CD4-positive, CD25-positive, alpha-beta regulatory T cell (primary cell): Measurements from ENCODE around the gene PRKAB1. TPM values are rescaled to one million over a fixed set of nuclear protein-coding genes. Genes with fewer than 3 reads are reported as not detected.

Experiments used
- ATAC-seq, 2 donors: fragments of 150-1000 bp; cut with Tn5 transposase; one replicate each; pipeline ENCODE4 v1.10.0; 2021; ENCODE audit warnings: low read depth in 2 of 2, moderate number of reproducible peaks in 2 of 2, moderate library complexity in 1 of 2
- DNase-seq, 3 donors: peaks; one replicate each; pipeline versions ENCODE4 v3.0.0 to v3.0.0-alpha.2; 2012 to 2022; ENCODE audit warnings: mixed read lengths in 1 of 3
- H3K27ac ChIP-seq: one replicate; pipeline ENCODE4 v1.7.0; 2013; ENCODE audit warnings: mild to moderate bottlenecking, low read length; ENCODE audit not compliant: insufficient read depth, poor library complexity, severe bottlenecking
- H3K27me3 ChIP-seq: one replicate; pipeline ENCODE4 v1.7.0; 2013; ENCODE audit warnings: low read length; ENCODE audit not compliant: control insufficient read depth, insufficient read depth
- H3K36me3 ChIP-seq: one replicate; pipeline ENCODE4 v1.7.0; 2013; ENCODE audit warnings: mild to moderate bottlenecking, low read length, moderate library complexity; ENCODE audit not compliant: control insufficient read depth, insufficient read depth
- H3K4me1 ChIP-seq: 2 replicates; pipeline ENCODE4 v1.7.0; 2013; ENCODE audit warnings: mild to moderate bottlenecking, low read length; ENCODE audit not compliant: insufficient read depth, control insufficient read depth, poor library complexity, severe bottlenecking
- H3K4me3 ChIP-seq: one replicate; pipeline ENCODE4 v1.7.0; 2013; ENCODE audit warnings: low read depth, mild to moderate bottlenecking, low read length, moderate library complexity
- H3K9me3 ChIP-seq, 2 experiments: 1 replicate in 1 of 2; 2 replicates in 1 of 2; pipeline ENCODE4 v1.7.0; 2013; ENCODE audit warnings: low read length in 2 of 2, mild to moderate bottlenecking in 1 of 2, moderate library complexity in 1 of 2; ENCODE audit not compliant: control insufficient read depth in 2 of 2
- H3K27ac Mint-ChIP-seq, 3 donors: one replicate each; pipeline ENCODE4 v1.8.0; 2020 to 2022; ENCODE audit warnings: mild to moderate bottlenecking in 3 of 3, mixed read lengths in 3 of 3, moderate library complexity in 2 of 3
- H3K27me3 Mint-ChIP-seq: one replicate; pipeline ENCODE4 v1.8.0; 2022; ENCODE audit warnings: mild to moderate bottlenecking, mixed read lengths
- H3K36me3 Mint-ChIP-seq: one replicate; pipeline ENCODE4 v1.8.0; 2020; ENCODE audit warnings: mixed read lengths
- H3K4me1 Mint-ChIP-seq, 4 donors: one replicate each; pipeline ENCODE4 v1.8.0; 2020 to 2022; ENCODE audit warnings: mixed read lengths in 4 of 4, mild to moderate bottlenecking in 1 of 4
- H3K4me3 Mint-ChIP-seq, 4 donors: one replicate each; pipeline ENCODE4 v1.8.0; 2020 to 2022; ENCODE audit warnings: mild to moderate bottlenecking in 4 of 4, mixed read lengths in 4 of 4, moderate library complexity in 3 of 4
- H3K9me3 Mint-ChIP-seq, 7 donors: one replicate each; pipeline ENCODE4 v1.8.0; 2020 to 2022; ENCODE audit warnings: mixed read lengths in 7 of 7, mild to moderate bottlenecking in 3 of 7, moderate library complexity in 2 of 7
- polyA plus RNA-seq, 4 donors: library from polyadenylated mRNA; unstranded; fragments of 300-500 nt; fragmentation: Illumina TruSeq; gene quantifications; one replicate each; pipeline ENCODE4 v1.2.3, GENCODE V29; 2021
- total RNA-seq: library from RNA; stranded (reverse); gene quantifications from one replicate; pipeline ENCODE4 v1.2.3, GENCODE V29; 2022

PRKAB1 gene
- total and polyA plus RNA-seq, 5 donors from 2014 or later = 23.5 to 66.2 (median 50.7) TPM

- Mint-ChIP-seq H3K9me3 (no peaks in the 10 kb centered on the region), H3K27ac (no peak overlapping the region), H3K36me3 (peaks cover 7% of the 10 kb centered on the region), H3K4me3 (peak overlapping the region in 1 of 4 donors; percentile 71), H3K27me3 (peaks cover 16% of the 10 kb centered on the region), H3K4me1 (peaks cover 12 to 39% (median 23%) of the 10 kb centered on the region in 4 donors)
- no peak overlapping the region for H3K4me3 ChIP-seq
- H3K9me3 ChIP-seq = no peaks in the 10 kb centered on the region
- ATAC-seq (no peak), DNase-seq (no peak)
- H3K27ac ChIP-seq = no peak overlapping the region
- H3K4me1 ChIP-seq = peaks cover 32% of the 10 kb centered on the region
- H3K36me3 ChIP-seq = no peaks in the 10 kb centered on the region
- H3K27me3 ChIP-seq = no peaks in the 10 kb centered on the region
Measured at GRCh38 chr12:119665164-119665929, 2.6 kb upstream of the PRKAB1 start.

GRCh38 chr12:119666226-119666795 lies 1.6 kb upstream of the PRKAB1 start:
- Histone ChIP-seq H3K36me3 (peaks cover under 1% of the 10 kb centered on the region), H3K27me3 (no peaks in the 10 kb centered on the region), H3K9me3 (no peaks in the 10 kb centered on the region), H3K4me1 (peaks cover 32% of the 10 kb centered on the region), H3K27ac (no peak overlapping the region), H3K4me3 (peak overlapping the region; percentile 95)
- Mint-ChIP-seq H3K9me3 (no peaks in the 10 kb centered on the region), H3K27ac (peak overlapping the region in 2 of 3 donors; percentile 53 to 92), H3K4me1 (peaks cover 22 to 48% (median 33%) of the 10 kb centered on the region in 4 donors), H3K27me3 (peaks cover 13% of the 10 kb centered on the region), H3K4me3 (peak overlapping the region; percentile 20 to 96 (median 66)), H3K36me3 (peaks cover 11% of the 10 kb centered on the region)
- no peak for ATAC-seq
- no peak for DNase-seq

GRCh38 chr12:119666900-119667576 lies 895 bp upstream of the PRKAB1 start:
- Histone ChIP-seq H3K4me3 (peak overlapping the region; percentile 95), H3K9me3 (no peaks in the 10 kb centered on the region), H3K27me3 (no peaks in the 10 kb centered on the region), H3K27ac (peak overlapping the region; percentile 90), H3K4me1 (peaks cover 39% of the 10 kb centered on the region), H3K36me3 (peaks cover 8% of the 10 kb centered on the region)
- H3K4me1 Mint-ChIP-seq = peaks cover 28 to 56% (median 39%) of the 10 kb centered on the region in 4 donors
- ATAC-seq (no peak), DNase-seq (no peak)
- H3K4me3 Mint-ChIP-seq = peak overlapping the region; percentile 86 to 96 (median 92)
- peak overlapping the region; percentile 92 to 96 (median 93) for H3K27ac Mint-ChIP-seq
- H3K27me3 Mint-ChIP-seq = peaks cover 11% of the 10 kb centered on the region
- no peaks in the 10 kb centered on the region for H3K9me3 Mint-ChIP-seq
- H3K36me3 Mint-ChIP-seq = peaks cover 18% of the 10 kb centered on the region

- peaks cover 32 to 69% (median 52%) of the 10 kb centered on the region in 4 donors for H3K4me1 Mint-ChIP-seq
- Histone ChIP-seq H3K27me3 (no peaks in the 10 kb centered on the region), H3K4me1 (peaks cover 42% of the 10 kb centered on the region), H3K9me3 (no peaks in the 10 kb centered on the region), H3K36me3 (peaks cover 22% of the 10 kb centered on the region), H3K27ac (peak overlapping the region; percentile 90), H3K4me3 (peak overlapping the region; percentile 92)
- ATAC-seq (no peak), DNase-seq (peak in 1 of 3 donors; percentile 51)
- peak overlapping the region; percentile 86 to 96 (median 92) for H3K4me3 Mint-ChIP-seq
- peaks cover 28% of the 10 kb centered on the region for H3K36me3 Mint-ChIP-seq
- H3K27ac Mint-ChIP-seq = peak overlapping the region; percentile 92 to 96 (median 93)
- H3K9me3 Mint-ChIP-seq = no peaks in the 10 kb centered on the region
- H3K27me3 Mint-ChIP-seq = peaks cover 6% of the 10 kb centered on the region
Measured at GRCh38 chr12:119668324-119668841, 450 bp downstream of the PRKAB1 start.

GRCh38 chr12:119669744-119670472 lies 2.0 kb downstream of the PRKAB1 start:
- peaks cover 42% of the 10 kb centered on the region for H3K4me1 ChIP-seq
- Mint-ChIP-seq H3K4me3 (peak overlapping the region; percentile 49 to 91 (median 74)), H3K27me3 (no peaks in the 10 kb centered on the region), H3K36me3 (peaks cover 41% of the 10 kb centered on the region), H3K27ac (peak overlapping the region in 2 of 3 donors; percentile 29 to 71), H3K9me3 (no peaks in the 10 kb centered on the region), H3K4me1 (peaks cover 40 to 79% (median 58%) of the 10 kb centered on the region in 4 donors)
- DNase-seq (no peak), ATAC-seq (no peak)
- H3K9me3 ChIP-seq = no peaks in the 10 kb centered on the region
- peak overlapping the region; percentile 4 for H3K4me3 ChIP-seq
- H3K36me3 ChIP-seq = peaks cover 37% of the 10 kb centered on the region
- no peak overlapping the region for H3K27ac ChIP-seq
- H3K27me3 ChIP-seq = no peaks in the 10 kb centered on the region

GRCh38 chr12:119671070-119671469 lies 3.1 kb downstream of the PRKAB1 start:
- H3K36me3 Mint-ChIP-seq = peaks cover 51% of the 10 kb centered on the region
- Histone ChIP-seq H3K4me1 (peaks cover 42% of the 10 kb centered on the region), H3K9me3 (no peaks in the 10 kb centered on the region), H3K27me3 (no peaks in the 10 kb centered on the region), H3K4me3 (no peak overlapping the region), H3K36me3 (peaks cover 48% of the 10 kb centered on the region), H3K27ac (no peak overlapping the region)
- DNase-seq (no peak), ATAC-seq (no peak)
- H3K27me3 Mint-ChIP-seq = no peaks in the 10 kb centered on the region
- H3K4me3 Mint-ChIP-seq = peak overlapping the region in 3 of 4 donors; percentile 41 to 91 (median 82)
- no peaks in the 10 kb centered on the region for H3K9me3 Mint-ChIP-seq
- peak overlapping the region in 2 of 3 donors; percentile 49 to 84 for H3K27ac Mint-ChIP-seq
- H3K4me1 Mint-ChIP-seq = peaks cover 40 to 75% (median 58%) of the 10 kb centered on the region in 4 donors

GRCh38 chr12:119672194-119672593 lies 4.3 kb downstream of the PRKAB1 start:
- Mint-ChIP-seq H3K36me3 (peaks cover 63% of the 10 kb centered on the region), H3K27ac (peak overlapping the region; percentile 28 to 84 (median 61)), H3K4me3 (peak overlapping the region in 1 of 4 donors; percentile 40), H3K4me1 (peaks cover 36 to 64% (median 49%) of the 10 kb centered on the region in 4 donors), H3K27me3 (no peaks in the 10 kb centered on the region), H3K9me3 (no peaks in the 10 kb centered on the region)
- Histone ChIP-seq H3K36me3 (peaks cover 60% of the 10 kb centered on the region), H3K27me3 (no peaks in the 10 kb centered on the region), H3K4me1 (peaks cover 33% of the 10 kb centered on the region), H3K4me3 (no peak overlapping the region), H3K27ac (no peak overlapping the region), H3K9me3 (no peaks in the 10 kb centered on the region)
- ATAC-seq (no peak), DNase-seq (no peak)
